Measurements from ENCODE around the gene TAF11. TPM values are rescaled to one million over a fixed set of nuclear protein-coding genes. Genes with fewer than 3 reads are reported as not detected.
A peak's percentile ranks its signal among the peaks of the same experiment; 100 is the strongest.
"Not testable (repeated sequence)": the region's sequence is repeated elsewhere in the genome, so short reads cannot be mapped to it uniquely, and the experiment has no call there.

TAF11 gene, protein sequence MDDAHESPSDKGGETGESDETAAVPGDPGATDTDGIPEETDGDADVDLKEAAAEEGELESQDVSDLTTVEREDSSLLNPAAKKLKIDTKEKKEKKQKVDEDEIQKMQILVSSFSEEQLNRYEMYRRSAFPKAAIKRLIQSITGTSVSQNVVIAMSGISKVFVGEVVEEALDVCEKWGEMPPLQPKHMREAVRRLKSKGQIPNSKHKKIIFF
- 10 to 100 TPM; 12.8 to 24.8 (median 19.8) TPM for total RNA-seq

DNA sequence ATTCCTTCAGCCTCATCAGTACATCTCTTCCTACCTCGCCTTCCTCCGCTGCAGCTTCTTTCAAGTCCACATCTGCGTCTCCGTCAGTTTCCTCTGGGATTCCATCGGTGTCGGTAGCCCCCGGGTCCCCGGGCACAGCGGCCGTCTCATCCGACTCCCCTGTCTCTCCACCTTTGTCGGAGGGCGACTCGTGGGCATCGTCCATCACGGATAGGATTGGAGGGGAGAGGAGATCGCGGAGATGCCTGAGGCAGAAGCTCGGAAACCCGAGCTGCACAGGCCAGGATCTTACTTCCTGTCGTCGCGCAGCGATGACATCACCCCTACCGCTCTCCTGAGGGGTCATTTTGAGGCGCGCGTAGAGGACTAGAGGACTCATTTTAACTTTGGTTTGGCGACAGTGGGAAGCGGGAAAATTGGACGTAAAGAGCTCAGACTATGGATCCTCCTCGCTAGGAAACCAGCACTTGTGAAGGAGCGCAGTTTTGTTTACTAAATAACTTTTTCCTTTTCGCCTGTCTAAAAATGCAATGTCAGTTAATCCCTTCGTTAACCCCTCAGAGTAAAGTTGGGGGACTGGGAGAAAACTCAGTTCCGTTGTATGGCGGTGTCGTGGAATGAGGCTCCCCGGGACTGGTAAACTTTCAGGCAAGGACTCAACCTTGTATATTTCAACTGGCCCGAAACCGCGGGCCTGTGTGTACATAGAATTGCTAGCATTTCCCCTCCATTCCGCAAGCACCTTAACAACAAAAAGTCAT, at the start of gene TAF11:
TSS of gene TAF11 (minus strand) at position 290 of the 761 bp plus-strand sequence. CDS start at position 205, 85 bp downstream.
- Histone ChIP-seq H3K36me3 (no peaks in the 10 kb centered on the region), H3K4me3 (peak within 1 kb of the TSS; percentile 86 to 94), H3K27me3 (no peaks in the 10 kb centered on the region), H3K4me1 (peaks cover 0 to 7% of the 10 kb centered on the region in 2 donors), H3K27ac (peak within 1 kb of the TSS; percentile 85 to 92), H3K9me3 (no peaks in the 10 kb centered on the region)
- intact Hi-C loops (cut with DNase I; ENCODE audit: low total_unique reads) = no loop called here
- TF ChIP-seq POLR2A (IDR thresholded peaks at IDR 0.05) = peak; percentile 44 to 79
- TF ChIP-seq, protein P1, sequence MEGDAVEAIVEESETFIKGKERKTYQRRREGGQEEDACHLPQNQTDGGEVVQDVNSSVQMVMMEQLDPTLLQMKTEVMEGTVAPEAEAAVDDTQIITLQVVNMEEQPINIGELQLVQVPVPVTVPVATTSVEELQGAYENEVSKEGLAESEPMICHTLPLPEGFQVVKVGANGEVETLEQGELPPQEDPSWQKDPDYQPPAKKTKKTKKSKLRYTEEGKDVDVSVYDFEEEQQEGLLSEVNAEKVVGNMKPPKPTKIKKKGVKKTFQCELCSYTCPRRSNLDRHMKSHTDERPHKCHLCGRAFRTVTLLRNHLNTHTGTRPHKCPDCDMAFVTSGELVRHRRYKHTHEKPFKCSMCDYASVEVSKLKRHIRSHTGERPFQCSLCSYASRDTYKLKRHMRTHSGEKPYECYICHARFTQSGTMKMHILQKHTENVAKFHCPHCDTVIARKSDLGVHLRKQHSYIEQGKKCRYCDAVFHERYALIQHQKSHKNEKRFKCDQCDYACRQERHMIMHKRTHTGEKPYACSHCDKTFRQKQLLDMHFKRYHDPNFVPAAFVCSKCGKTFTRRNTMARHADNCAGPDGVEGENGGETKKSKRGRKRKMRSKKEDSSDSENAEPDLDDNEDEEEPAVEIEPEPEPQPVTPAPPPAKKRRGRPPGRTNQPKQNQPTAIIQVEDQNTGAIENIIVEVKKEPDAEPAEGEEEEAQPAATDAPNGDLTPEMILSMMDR (IDR thresholded peaks at IDR 0.05) = peak in 1 of 4 experiments; percentile 28
- DNase-seq = peak; percentile 92 to 95

DNA sequence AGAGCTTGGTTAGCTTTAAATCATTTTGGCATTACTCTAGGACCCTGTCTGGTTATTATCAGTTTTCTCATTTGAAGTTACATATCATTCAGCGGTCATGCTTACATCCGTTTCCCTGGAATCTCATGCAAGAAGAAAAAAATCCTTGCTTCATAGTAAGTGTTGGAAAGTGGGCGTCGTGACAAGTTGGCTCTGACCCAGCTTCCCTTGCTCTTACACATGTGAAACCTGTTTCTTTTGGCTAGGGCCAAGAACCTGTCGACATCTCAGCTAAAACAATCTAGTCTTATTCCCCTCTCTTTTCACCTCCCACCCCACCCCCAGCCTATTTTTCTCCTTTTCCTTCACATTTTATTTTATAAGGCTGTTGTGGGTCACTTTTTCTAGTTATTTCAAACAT, 46.7 kb upstream of the TAF11 start:
- Histone ChIP-seq H3K9me3 (no peaks in the 10 kb centered on the region), H3K27ac (peak overlapping the region; percentile 20 to 43), H3K27me3 (no peaks in the 10 kb centered on the region), H3K4me3 (no peak overlapping the region), H3K4me1 (no peaks in the 10 kb centered on the region), H3K36me3 (no peaks in the 10 kb centered on the region)
- TF ChIP-seq, protein P1 (IDR thresholded peaks at IDR 0.05) = no peak
- no peak for TF ChIP-seq POLR2A (IDR thresholded peaks at IDR 0.05)
- DNase-seq = peak; percentile 84 to 91
- intact Hi-C loops (cut with DNase I; ENCODE audit: low total_unique reads) = no loop called here

DNA sequence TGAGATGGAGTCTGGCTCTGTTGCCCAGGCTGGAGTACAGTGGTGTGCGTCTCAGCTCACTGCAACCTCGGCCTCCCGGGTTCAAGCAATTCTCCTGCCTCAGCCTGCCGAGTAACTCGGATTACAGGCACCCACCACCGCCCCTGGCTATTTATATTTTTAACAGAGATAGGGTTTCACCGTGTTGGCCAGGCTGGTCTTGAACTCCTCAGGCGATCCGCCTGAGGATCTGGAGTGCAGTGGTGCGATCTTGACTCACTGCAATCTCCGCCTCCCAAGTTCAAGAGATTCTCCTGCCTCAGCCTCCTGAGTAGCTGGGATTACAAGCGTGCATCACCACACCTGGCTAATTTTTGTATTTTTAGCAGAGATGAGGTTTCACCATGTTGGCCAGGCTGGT, 44.4 kb upstream of the TAF11 start:
- H3K9me3 ChIP-seq; H3K27ac ChIP-seq; H3K4me1 ChIP-seq; intact Hi-C loops (cut with DNase I; ENCODE audit: low total_unique reads); H3K36me3 ChIP-seq; H3K27me3 ChIP-seq; DNase-seq; H3K4me3 ChIP-seq: not testable (repeated sequence)

DNA sequence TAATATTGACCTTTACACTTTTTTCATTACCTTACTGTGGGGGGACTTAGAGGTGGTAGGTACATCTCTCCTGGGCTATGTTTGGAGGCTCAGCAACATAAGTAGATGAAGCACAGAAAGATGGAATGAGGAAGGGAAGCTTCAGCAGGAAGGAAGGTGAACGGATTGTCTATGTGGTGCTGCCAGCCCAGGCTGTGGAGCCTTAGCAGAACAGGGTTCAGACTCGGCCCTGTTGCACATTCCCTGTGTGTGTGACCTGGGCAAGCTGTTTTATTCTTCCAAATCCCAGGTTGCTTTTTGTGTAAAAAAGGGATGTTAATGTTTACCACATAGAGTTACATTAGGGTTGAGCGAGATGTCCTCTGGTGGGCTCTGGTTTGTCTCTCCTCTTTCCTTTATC, 42.4 kb upstream of the TAF11 start:
- no peak for TF ChIP-seq POLR2A (IDR thresholded peaks at IDR 0.05)
- TF ChIP-seq, protein P1 (IDR thresholded peaks at IDR 0.05) = no peak
- Histone ChIP-seq H3K4me1 (no peaks in the 10 kb centered on the region), H3K27me3 (no peaks in the 10 kb centered on the region), H3K9me3 (no peaks in the 10 kb centered on the region), H3K27ac (no peak overlapping the region), H3K4me3 (no peak overlapping the region), H3K36me3 (no peaks in the 10 kb centered on the region)
- no peak for DNase-seq
- intact Hi-C loops (cut with DNase I; ENCODE audit: low total_unique reads) = no loop called here

DNA sequence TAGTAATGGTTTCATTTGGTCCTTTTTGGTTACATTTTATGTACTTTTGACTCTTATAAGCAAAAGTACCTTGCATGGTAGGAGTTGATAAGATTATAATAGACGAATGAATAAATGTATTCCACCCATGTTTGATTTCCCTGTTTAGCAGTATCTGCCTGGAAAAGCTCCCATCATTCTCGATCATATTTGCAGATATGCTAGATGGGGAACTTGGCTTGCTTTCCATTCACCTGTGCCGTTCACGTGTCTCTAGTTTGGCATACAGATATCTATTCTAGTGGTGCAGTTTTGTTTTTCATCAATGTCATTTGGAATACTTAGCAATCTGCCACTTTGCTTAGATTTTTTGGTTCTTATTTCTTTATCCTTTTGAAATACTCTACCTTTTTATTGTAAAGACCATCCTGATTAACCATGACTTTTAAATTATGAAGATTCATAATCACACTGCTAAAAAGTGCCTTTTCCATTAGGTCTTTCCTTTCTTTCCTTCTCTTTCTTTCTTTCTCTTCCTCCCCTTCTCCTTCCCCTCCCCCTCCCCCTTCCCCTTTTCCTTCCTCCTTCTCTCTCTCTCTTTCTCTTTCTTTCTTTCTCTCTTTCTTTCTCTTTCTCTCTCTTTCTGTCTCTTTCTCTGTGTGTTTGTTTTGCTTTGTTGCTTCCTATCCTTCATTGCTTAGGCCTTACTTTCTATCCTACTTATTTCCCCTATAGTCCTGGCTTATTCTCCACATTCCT, 41.6 kb upstream of the TAF11 start:
- Histone ChIP-seq H3K4me1 (no peaks in the 10 kb centered on the region), H3K27me3 (no peaks in the 10 kb centered on the region), H3K27ac (no peak overlapping the region), H3K4me3 (no peak overlapping the region), H3K36me3 (no peaks in the 10 kb centered on the region), H3K9me3 (no peaks in the 10 kb centered on the region)
- no peak for DNase-seq
- TF ChIP-seq, protein P1 (IDR thresholded peaks at IDR 0.05) = no peak
- no peak for TF ChIP-seq POLR2A (IDR thresholded peaks at IDR 0.05)
- intact Hi-C loops (cut with DNase I; ENCODE audit: low total_unique reads) = no loop called here
